ENCODE measurements around the gene PNPLA7. TPM values are rescaled to one million over a fixed set of nuclear protein-coding genes. Genes with fewer than 3 reads are reported as not detected.

PNPLA7 gene
- total and polyA plus RNA-seq, 7 donors, result 1.2 to 22.3 (median 7.7) TPM

DNA sequence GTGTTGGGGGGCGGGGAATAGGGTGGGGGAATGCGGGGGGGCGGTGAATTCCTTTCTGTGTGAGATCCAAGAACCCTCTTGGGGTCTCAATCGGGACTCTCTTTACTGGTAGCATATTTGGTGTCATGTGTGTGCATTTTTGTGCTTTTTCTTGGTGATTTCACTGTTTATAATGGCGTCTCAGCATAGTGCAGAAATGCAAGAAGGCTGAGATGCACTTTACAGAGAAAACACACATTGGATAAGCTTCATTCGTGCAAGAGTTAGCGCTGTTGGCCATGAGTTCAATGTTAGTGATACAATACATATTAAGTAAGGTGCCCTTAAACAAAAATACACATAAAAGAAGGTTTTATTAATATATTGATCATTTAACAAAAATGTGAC lies 108.3 kb downstream of the PNPLA7 start:
- intact Hi-C loops (cut with DNase I), result no loop called here
- H3K36me3 ChIP-seq (ENCODE audit: insufficient read depth in 1 of 2, low read depth in 1 of 2), result no peaks in the 10 kb centered on the region
- no peak overlapping the region for H3K4me3 ChIP-seq
- no peaks in the 10 kb centered on the region for H3K9me3 ChIP-seq
- no peak for ATAC-seq
- TF ChIP-seq, protein P1, sequence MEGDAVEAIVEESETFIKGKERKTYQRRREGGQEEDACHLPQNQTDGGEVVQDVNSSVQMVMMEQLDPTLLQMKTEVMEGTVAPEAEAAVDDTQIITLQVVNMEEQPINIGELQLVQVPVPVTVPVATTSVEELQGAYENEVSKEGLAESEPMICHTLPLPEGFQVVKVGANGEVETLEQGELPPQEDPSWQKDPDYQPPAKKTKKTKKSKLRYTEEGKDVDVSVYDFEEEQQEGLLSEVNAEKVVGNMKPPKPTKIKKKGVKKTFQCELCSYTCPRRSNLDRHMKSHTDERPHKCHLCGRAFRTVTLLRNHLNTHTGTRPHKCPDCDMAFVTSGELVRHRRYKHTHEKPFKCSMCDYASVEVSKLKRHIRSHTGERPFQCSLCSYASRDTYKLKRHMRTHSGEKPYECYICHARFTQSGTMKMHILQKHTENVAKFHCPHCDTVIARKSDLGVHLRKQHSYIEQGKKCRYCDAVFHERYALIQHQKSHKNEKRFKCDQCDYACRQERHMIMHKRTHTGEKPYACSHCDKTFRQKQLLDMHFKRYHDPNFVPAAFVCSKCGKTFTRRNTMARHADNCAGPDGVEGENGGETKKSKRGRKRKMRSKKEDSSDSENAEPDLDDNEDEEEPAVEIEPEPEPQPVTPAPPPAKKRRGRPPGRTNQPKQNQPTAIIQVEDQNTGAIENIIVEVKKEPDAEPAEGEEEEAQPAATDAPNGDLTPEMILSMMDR (IDR thresholded peaks at IDR 0.05), result no peak
- peaks cover 0 to 41% (median 5%) of the 10 kb centered on the region in 3 donors for H3K27me3 ChIP-seq (ENCODE audit: insufficient read depth in 3 of 3, low read length in 2 of 3)
- no peak for DNase-seq
- H3K27ac ChIP-seq, result no peak overlapping the region
- peaks cover 3% of the 10 kb centered on the region for H3K4me1 ChIP-seq
- 17 to 20% (median 19%) methylated on average over 6 to 7 of the region's 7 CpGs for WGBS, 3 donors

DNA sequence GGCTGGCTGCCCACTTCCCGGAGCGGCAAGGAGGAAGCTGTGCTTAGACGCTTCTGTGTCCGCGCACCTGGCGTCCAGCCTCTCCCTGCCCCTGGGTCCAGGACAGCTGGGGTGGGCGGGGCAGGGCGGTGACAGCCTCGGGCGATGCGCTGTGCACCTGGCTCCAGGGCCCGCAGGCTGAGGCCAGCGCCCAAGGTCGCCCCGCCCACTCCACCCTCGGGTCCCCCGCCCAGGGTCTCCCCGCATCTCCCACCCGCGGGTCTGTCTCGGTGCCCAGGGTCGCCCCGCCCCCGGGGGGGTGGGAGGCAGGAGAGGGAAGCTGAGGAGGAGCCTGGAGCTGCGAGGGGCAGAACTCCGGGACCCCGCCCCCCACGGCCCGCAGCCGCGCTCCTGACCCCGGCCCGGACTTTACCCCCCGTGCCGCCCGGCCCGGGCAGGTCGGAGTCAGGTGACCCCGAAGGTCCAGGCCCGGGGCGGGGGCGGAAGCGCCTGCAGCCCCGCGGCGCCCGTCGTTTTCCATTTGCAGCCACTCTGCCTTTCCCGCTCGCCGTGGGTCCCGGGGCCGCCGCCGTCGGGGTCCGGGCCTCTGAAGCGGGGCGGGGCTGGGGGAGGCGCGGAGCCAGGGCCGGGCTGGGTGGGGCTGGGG lies 108.8 kb downstream of the PNPLA7 start, which contains the start of gene ENTPD8:
Gene ENTPD8, minus strand, starts transcription at position 69 of the 646 bp plus-strand sequence. CDS start 3,072 bp downstream, outside the sequence.
- Histone ChIP-seq H3K36me3 (ENCODE audit: insufficient read depth in 1 of 2, low read depth in 1 of 2) (no peaks in the 10 kb centered on the region), H3K27ac (no peak within 1 kb of the TSS), H3K4me1 (peaks cover 5% of the 10 kb centered on the region), H3K4me3 (peak within 1 kb of the TSS; percentile 53), H3K9me3 (no peaks in the 10 kb centered on the region), H3K27me3 (ENCODE audit: insufficient read depth in 3 of 3, low read length in 2 of 3) (peaks cover 0 to 44% (median 5%) of the 10 kb centered on the region in 3 donors)
- WGBS, 3 donors, result 0 to 1% (median 1%) methylated on average over 17 to 61 of the region's 62 CpGs
- peak; percentile 30 to 53 for DNase-seq
- intact Hi-C loops (cut with DNase I), result no loop called here
- TF ChIP-seq, protein P1 (IDR thresholded peaks at IDR 0.05), result no peak
- ATAC-seq, result peak in 2 of 4 donors; percentile 24 to 42

DNA sequence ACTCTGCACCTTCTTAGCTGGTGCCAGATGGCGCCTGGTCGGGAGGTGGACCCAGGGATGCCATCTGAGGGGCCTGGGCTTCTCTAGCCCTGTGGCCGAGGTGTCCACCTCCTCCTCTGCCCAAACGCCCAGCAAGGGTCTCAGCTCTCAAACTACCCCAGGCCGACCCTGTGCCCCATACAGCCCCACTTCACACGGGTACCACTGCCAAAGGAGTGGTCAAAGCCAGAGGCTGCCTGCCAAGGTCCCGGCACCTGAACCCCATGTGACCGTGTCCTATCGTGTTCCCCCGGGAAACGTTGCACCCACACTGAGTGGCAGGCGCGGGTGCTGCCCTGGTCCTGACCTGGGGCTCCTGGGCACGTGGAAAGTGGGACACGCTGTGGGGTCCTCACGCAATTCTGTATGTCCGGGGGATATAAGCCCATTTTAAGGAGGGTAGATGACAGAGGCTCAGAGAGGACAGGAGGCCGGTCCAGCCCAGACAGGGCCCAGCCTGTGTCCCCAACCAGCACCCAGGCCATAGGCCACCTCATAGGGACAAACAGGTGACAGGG lies 111.0 kb downstream of the PNPLA7 start:
- Histone ChIP-seq H3K4me3 (no peak overlapping the region), H3K4me1 (peaks cover 5% of the 10 kb centered on the region), H3K27ac (no peak overlapping the region), H3K36me3 (ENCODE audit: insufficient read depth in 1 of 2, low read depth in 1 of 2) (no peaks in the 10 kb centered on the region), H3K27me3 (ENCODE audit: insufficient read depth in 3 of 3, low read length in 2 of 3) (peaks cover 0 to 44% (median 5%) of the 10 kb centered on the region in 3 donors), H3K9me3 (no peaks in the 10 kb centered on the region)
- 39 to 58% (median 45%) methylated on average over 18 of the region's 18 CpGs for whole genome bisulfite sequencing, 3 donors
- DNase-seq (peak; percentile 15 to 37), ATAC-seq (no peak)
- TF ChIP-seq, protein P1 (IDR thresholded peaks at IDR 0.05), result no peak
- intact Hi-C loops (cut with DNase I), result no loop called here

DNA sequence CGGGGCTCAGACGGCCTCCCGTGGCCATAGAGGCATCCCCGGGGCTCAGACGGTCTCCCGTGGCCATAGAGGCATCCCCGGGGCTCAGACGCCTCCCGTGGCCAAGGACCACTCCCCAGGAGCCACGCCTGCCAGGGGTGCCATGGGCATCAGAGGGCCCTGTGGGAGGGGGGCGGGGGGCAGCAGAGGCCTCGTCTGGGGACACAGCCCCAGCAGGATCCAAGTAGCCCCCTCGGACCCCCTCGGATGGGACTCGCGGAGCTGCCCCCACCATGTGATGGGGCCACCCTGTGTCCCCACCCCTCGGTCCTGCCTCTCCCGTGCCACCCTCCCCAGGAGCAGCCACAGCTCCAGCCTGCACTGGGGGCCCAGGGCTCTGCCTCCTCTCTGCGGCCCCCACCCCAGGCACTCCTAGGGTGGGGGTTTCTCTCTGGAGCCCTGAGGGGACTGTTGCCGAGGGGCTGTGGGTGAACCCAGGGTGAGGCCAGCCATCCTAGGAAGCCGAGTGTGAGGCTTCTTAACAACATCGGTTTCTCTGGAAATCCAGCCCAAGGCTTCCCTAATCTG lies 111.5 kb downstream of the PNPLA7 start:
- peak; percentile 6 to 29 for DNase-seq
- TF ChIP-seq, protein P1 (IDR thresholded peaks at IDR 0.05), result no peak
- intact Hi-C loops (cut with DNase I), result no loop called here
- no peak for ATAC-seq
- no peaks in the 10 kb centered on the region for H3K9me3 ChIP-seq
- H3K36me3 ChIP-seq (ENCODE audit: insufficient read depth in 1 of 2, low read depth in 1 of 2), result no peaks in the 10 kb centered on the region
- WGBS, 3 donors, result 72 to 74% (median 73%) methylated on average over 12 to 22 of the region's 22 CpGs
- H3K4me1 ChIP-seq, result peaks cover 5% of the 10 kb centered on the region
- H3K27ac ChIP-seq, result no peak overlapping the region
- peaks cover 0 to 44% (median 5%) of the 10 kb centered on the region in 3 donors for H3K27me3 ChIP-seq (ENCODE audit: insufficient read depth in 3 of 3, low read length in 2 of 3)
- no peak overlapping the region for H3K4me3 ChIP-seq

All from psoas muscle (tissue), 8 donors.